ENCODE data around the gene MAP3K14. TPM values are rescaled to one million over a fixed set of nuclear protein-coding genes. Genes with fewer than 3 reads are reported as not detected.

The MAP3K14 gene
- total RNA-seq, 1 experiment from 2014 or later = 16.4 TPM

- no peak for TF ChIP-seq MAX (IDR thresholded peaks at IDR 0.05)
- no peak for TF ChIP-seq ZFX (IDR thresholded peaks at IDR 0.05)
- TF ChIP-seq FOSL1 (IDR thresholded peaks at IDR 0.05; ENCODE audit: low read depth) = no peak
- no peak for TF ChIP-seq POLR2AphosphoS5 (IDR thresholded peaks at IDR 0.05; ENCODE audit: low read depth, low read length)
- no peak for TF ChIP-seq EGR1 (IDR thresholded peaks at IDR 0.05; ENCODE audit: low read depth)
- no peak for TF ChIP-seq RAD21 (IDR thresholded peaks at IDR 0.05; ENCODE audit: low read depth)
- TF ChIP-seq EZH2phosphoT487 (IDR thresholded peaks at IDR 0.05; ENCODE audit: borderline replicate concordance) = no peak
- no peak for TF ChIP-seq SIN3A (IDR thresholded peaks at IDR 0.05; ENCODE audit: low read depth)
- no peak for TF ChIP-seq YY1 (IDR thresholded peaks at IDR 0.05; ENCODE audit: extremely low read depth, insufficient replicate concordance, low read depth, low read length)
- TF ChIP-seq REST (IDR thresholded peaks at IDR 0.05; ENCODE audit: low read depth) = no peak
- no peak for TF ChIP-seq CTCF (IDR thresholded peaks at IDR 0.05 in 2 of 3, conservative IDR thresholded peaks at IDR 0.05 in 1 of 3; ENCODE audit: borderline replicate concordance in 1 of 3, insufficient read depth in 1 of 3, low read depth in 2 of 3, low read length in 2 of 3)
- no peak for TF ChIP-seq EZH2 (IDR thresholded peaks at IDR 0.05)
- TF ChIP-seq ZNF274 (IDR thresholded peaks at IDR 0.05; ENCODE audit: low read depth, low read length) = no peak
- TF ChIP-seq POLR2A (IDR thresholded peaks at IDR 0.05; ENCODE audit: borderline replicate concordance, extremely low read depth, insufficient read depth, insufficient read length) = no peak
- Histone ChIP-seq H3K36me3 (ENCODE audit: control insufficient read depth in 1 of 2, insufficient read depth in 2 of 2, low read length in 2 of 2) (peaks cover 0 to 4% of the 10 kb centered on the region in 2 experiments; a peak in 1 of 4 replicates), H3K27me3 (ENCODE audit: insufficient read depth, low read length) (no peaks in the 10 kb centered on the region), H3K4me3 (replicated peaks in 1 of 2; ENCODE audit: low read depth in 1 of 2, low read length in 2 of 2) (no peak overlapping the region), H3K9me2 (ENCODE audit: insufficient read depth) (no peaks in the 10 kb centered on the region), H3K4me2 (ENCODE audit: low read length) (no peak overlapping the region), H3K27ac (ENCODE audit: low read depth, low read length) (no peak overlapping the region), H3K79me2 (ENCODE audit: insufficient read depth, low read length) (peaks cover 9% of the 10 kb centered on the region; the same call in 1 of the 2 replicates), H2AFZ (ENCODE audit: low read depth, low read length, poor library complexity, severe bottlenecking) (no peak overlapping the region), H3K4me1 (ENCODE audit: control insufficient read depth in 1 of 2, insufficient read depth in 2 of 2, low read length in 2 of 2) (peaks cover 11 to 19% of the 10 kb centered on the region in 2 experiments; a peak in 3 of 4 replicates), H3K9me3 (ENCODE audit: control insufficient read depth in 1 of 2, insufficient read depth in 1 of 2, low read depth in 1 of 2, low read length in 2 of 2) (no peaks in the 10 kb centered on the region), H3K9ac (ENCODE audit: low read length) (no peak overlapping the region), H4K20me1 (ENCODE audit: insufficient read depth) (no peaks in the 10 kb centered on the region)
- no TSS peak for BruUV-seq (replicated peaks)
- ATAC-seq = no peak
- ChIA-PET RAD21 (ENCODE audit: low non-redundant PET in 1 of 2, low total read pairs in 2 of 2, uncharacterized antibody in 2 of 2, unreplicated experiment in 2 of 2) (no interaction called here), CTCF (interaction anchor here (1.2 to 3.2 kb wide), 3 partner anchors 9 to 110 kb away, joined by 3 to 9 read pairs (median 3); partner anchors contain the start of gene ACBD4), POLR2A (no interaction called here)
- no peak for DNase-seq (ENCODE audit: low read depth, low spot score)
- intact Hi-C loops (cut with micrococcal nuclease) = no loop called here
These were observed 71.8 kb downstream of the MAP3K14 start for GRCh38 chr17:45244725-45245656.

All from HCT116 (cell line).